Measurements from ENCODE around the gene ATXN7L3. TPM values are rescaled to one million over a fixed set of nuclear protein-coding genes. Genes with fewer than 3 reads are reported as not detected.

Gene ATXN7L3
- total RNA-seq, 1 donor from 2014 or later, result 32.4 TPM

DNA sequence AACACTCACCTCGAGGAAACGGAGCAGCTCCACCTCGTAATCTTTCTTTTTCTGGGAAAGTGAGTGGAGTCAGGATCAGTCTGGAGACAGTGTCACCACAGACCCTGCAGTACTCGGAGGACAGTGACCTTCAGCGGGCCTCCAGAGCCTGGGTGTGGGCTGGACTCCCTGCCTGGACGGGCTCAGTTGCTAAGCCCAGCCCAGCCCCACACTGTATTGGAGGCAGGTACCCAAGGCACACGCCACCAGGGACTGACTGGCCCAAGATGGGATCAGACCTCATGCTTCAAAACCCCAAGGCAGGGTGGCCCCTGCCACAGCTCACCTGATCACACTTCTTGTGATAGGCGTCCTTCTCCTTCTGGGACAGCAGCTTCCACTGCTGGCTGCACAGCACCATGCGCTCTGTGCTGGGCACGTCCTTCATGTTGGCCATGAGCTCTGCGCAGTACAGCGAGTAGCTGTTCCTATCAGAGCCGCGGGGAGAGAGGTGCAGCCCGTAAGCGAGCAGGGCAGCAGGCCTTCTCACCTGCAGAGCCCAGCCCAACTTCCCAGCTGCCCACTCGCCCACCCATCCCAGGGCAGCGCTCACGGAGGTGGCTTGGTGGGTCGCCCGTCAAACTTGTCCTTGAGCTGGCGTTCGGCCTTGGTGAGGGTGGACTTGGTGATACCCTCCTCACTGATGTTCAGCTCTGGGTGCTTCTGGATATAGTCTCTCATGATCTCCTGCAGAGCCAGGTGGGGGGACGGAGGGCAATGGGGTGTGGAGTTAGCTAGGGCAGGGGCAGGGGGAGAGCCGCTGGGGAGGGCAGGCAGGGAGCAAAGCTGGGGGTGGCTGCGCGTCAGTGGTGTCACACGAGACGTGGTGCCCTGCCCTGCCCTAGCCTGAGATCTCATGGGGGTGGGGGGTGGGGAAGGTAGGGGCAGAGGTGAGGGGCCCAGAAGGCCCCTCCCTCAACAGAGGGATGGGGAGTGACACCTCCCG is 11.9 kb upstream of the ATXN7L3 start:
- Histone ChIP-seq H3K4me3 (ENCODE audit: low read depth, low read length) (no peak overlapping the region), H3K27me3 (ENCODE audit: control insufficient read depth, insufficient read depth, low read length) (no peaks in the 10 kb centered on the region), H3K36me3 (ENCODE audit: control insufficient read depth, insufficient read depth, low read length) (peaks cover 46% of the 10 kb centered on the region)
- DNase-seq (ENCODE audit: low read depth) (no peak), FAIRE-seq (peak; percentile 47)
- TF ChIP-seq, protein P1, sequence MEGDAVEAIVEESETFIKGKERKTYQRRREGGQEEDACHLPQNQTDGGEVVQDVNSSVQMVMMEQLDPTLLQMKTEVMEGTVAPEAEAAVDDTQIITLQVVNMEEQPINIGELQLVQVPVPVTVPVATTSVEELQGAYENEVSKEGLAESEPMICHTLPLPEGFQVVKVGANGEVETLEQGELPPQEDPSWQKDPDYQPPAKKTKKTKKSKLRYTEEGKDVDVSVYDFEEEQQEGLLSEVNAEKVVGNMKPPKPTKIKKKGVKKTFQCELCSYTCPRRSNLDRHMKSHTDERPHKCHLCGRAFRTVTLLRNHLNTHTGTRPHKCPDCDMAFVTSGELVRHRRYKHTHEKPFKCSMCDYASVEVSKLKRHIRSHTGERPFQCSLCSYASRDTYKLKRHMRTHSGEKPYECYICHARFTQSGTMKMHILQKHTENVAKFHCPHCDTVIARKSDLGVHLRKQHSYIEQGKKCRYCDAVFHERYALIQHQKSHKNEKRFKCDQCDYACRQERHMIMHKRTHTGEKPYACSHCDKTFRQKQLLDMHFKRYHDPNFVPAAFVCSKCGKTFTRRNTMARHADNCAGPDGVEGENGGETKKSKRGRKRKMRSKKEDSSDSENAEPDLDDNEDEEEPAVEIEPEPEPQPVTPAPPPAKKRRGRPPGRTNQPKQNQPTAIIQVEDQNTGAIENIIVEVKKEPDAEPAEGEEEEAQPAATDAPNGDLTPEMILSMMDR (IDR thresholded peaks at IDR 0.05; ENCODE audit: insufficient read depth, low read length, severe bottlenecking), result no peak

DNA sequence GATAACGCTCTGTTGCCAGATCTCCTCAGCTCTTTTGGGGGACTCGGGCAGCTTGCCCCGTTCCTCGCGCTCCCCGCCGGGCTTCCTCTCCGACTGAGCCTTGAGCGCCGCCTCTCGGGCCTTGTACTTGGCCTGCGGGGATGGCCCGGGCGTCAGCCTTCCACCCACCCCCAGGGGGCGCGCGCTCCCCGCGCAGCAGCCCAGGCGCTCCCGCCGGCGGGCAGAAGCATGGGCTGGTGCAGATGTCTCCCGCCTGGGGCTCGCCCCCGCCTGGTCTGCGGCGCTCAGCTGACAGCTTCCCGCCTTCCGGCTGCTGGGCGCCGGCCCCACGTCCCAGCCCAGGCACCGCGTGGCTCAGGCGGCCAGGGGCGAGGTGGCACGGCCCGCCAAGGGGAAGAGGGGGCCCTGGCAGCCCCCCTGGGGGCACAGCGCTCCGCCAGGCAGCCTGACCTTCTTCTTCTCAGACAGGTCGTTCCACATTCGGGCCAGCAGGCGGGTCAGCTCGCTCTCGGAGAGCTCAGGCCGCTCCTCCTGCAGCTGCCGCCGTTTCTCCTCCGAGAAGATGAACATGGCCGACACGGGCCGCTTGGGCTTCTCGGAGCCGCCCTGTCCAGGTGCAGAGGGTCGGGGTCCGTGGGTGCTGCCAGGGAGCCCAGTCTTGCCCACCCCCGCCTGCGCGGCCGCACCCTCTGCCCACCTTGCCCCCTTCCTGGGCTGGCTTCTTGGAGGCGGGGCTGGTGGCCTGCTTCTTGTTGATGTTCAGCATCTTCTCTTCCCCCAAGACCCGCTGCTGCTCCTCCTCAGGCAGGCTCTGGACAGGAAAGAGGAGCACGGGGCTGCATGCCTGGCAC is 10.9 kb upstream of the ATXN7L3 start:
- Histone ChIP-seq H3K27me3 (ENCODE audit: control insufficient read depth, insufficient read depth, low read length) (no peaks in the 10 kb centered on the region), H3K4me3 (ENCODE audit: low read depth, low read length) (no peak overlapping the region), H3K36me3 (ENCODE audit: control insufficient read depth, insufficient read depth, low read length) (peaks cover 36% of the 10 kb centered on the region)
- FAIRE-seq (no peak), DNase-seq (ENCODE audit: low read depth) (peak; percentile 49)
- TF ChIP-seq, protein P1 (IDR thresholded peaks at IDR 0.05; ENCODE audit: insufficient read depth, low read length, severe bottlenecking), result peak; percentile 100

DNA sequence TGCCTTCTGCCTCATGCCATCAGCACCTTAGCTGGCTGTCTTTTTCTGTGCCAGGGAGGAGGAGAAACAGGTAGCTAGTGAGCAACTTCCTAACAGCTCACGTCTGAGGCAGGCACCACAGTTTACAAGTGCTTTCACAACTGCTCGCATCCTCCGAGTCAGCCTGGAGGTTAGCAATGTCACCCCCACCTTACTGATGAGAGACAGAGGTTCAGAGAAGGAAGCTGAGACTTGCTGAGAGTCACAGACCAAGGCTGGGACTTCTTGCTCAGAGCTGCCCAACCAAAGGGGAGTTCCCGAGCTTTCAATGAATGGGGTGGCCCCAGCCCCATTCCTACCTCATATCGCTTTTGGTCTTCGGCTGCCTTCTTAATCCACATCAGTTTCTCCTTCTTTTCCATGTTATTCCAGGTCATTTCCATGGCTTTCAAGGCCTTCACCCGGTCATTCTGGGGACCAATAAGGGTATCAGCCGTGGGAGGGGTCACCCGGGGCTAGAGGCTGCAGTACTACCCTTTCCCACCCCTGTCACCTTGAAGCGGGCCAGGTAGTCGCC is 10.2 kb upstream of the ATXN7L3 start:
- Histone ChIP-seq H3K27me3 (ENCODE audit: control insufficient read depth, insufficient read depth, low read length) (no peaks in the 10 kb centered on the region), H3K36me3 (ENCODE audit: control insufficient read depth, insufficient read depth, low read length) (peaks cover 30% of the 10 kb centered on the region), H3K4me3 (ENCODE audit: low read depth, low read length) (no peak overlapping the region)
- DNase-seq (ENCODE audit: low read depth), result peak; percentile 66
- TF ChIP-seq, protein P1 (IDR thresholded peaks at IDR 0.05; ENCODE audit: insufficient read depth, low read length, severe bottlenecking), result no peak
- FAIRE-seq, result peak; percentile 81

DNA sequence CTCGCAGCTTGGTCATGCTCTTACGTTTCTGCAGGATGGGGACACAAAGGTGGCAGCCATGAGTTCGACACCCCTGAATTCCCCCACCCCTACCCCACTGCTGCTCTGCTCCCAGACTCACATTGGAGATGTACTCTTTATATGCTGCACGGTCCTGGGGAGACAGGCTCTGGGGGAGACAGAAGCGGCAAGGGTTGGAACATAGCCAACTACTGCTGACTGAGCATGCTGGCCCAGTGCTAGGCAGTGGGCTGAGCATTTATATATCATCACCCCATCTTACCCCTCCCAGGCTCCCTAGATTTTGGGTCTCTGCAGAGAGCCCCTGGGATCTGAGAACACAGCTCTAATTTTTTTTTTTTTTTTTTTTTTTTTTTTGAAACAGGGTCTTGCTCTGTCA is 8.1 kb upstream of the ATXN7L3 start:
- no peak for DNase-seq (ENCODE audit: low read depth)
- no peak for FAIRE-seq
- Histone ChIP-seq H3K4me3 (ENCODE audit: low read depth, low read length) (no peak overlapping the region), H3K36me3 (ENCODE audit: control insufficient read depth, insufficient read depth, low read length) (peaks cover 27% of the 10 kb centered on the region), H3K27me3 (ENCODE audit: control insufficient read depth, insufficient read depth, low read length) (no peaks in the 10 kb centered on the region)
- TF ChIP-seq, protein P1 (IDR thresholded peaks at IDR 0.05; ENCODE audit: insufficient read depth, low read length, severe bottlenecking), result no peak

DNA sequence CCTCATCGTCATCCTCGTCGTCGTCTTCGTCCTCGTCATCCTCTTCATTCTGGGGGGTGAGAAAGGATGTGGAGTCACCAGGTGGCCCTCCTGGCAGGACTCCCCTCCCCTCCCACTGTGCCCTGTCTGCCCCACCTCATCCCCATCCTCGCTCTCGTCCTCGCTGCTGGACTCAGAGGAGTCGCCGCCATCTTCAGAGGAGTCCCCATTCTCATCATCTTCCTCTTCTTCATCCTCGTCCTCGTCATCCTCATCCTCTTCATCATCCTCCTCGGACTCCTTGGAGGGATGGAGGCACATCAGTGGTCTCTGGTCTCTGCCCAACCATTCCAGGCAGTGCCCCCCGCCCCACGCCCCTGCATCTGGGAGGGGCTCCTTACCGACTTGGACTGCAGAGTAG is 7.6 kb upstream of the ATXN7L3 start:
- Histone ChIP-seq H3K4me3 (ENCODE audit: low read depth, low read length) (no peak overlapping the region), H3K36me3 (ENCODE audit: control insufficient read depth, insufficient read depth, low read length) (peaks cover 27% of the 10 kb centered on the region), H3K27me3 (ENCODE audit: control insufficient read depth, insufficient read depth, low read length) (no peaks in the 10 kb centered on the region)
- no peak for DNase-seq (ENCODE audit: low read depth)
- FAIRE-seq, result no peak
- TF ChIP-seq, protein P1 (IDR thresholded peaks at IDR 0.05; ENCODE audit: insufficient read depth, low read length, severe bottlenecking), result no peak

Measured in bronchial epithelial cell (primary cell).